ENCODE measurements around the gene MSH3.

DNA sequence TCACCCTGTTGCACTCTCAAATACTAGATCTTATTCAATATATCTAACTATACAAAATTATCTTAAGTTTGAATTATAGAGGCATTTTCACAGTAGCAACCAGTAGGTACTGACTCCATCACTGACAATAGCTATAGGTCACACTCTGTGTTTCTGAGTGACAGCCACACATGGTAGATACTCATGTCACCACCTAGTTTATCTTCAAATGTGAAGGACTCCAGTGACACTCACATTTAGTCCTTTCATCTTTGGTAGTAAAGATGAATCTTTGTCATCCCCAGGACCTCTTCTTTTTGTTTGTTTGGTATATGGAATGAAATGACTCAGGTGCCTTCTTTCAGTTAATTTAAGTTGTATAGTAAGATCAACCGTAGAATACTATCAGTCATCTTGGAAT is 102.8 kb downstream of the MSH3 start:
- TF ChIP-seq GATA2 (IDR thresholded peaks at IDR 0.05; ENCODE audit: low read depth, low read length) (no peak), GATA3 (IDR thresholded peaks at IDR 0.05; ENCODE audit: low read depth, low read length) (no peak)
